ENCODE results near the gene ELOVL1.
A peak's percentile ranks its signal among the peaks of the same experiment; 100 is the strongest.

DNA sequence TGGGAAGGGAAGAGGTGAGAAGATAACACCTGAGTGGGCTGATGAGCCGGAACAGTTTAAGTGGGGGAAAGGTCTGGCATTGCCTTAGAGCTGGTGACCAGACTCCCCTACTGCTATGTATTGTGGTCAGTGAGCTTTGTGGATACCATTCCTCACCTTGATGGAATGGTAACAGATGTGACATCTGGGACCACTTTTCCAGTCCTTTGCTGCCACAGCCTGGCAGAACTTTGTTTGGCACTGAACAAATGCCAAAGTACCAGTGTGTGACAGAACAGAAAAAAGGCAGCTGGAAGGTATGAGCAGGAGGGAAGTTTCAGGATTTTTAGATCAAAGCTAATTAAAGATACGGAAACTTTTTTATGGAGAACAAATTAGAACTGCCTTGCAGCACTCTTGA, 15.6 kb upstream of the ELOVL1 start:
- TF ChIP-seq, protein P1, sequence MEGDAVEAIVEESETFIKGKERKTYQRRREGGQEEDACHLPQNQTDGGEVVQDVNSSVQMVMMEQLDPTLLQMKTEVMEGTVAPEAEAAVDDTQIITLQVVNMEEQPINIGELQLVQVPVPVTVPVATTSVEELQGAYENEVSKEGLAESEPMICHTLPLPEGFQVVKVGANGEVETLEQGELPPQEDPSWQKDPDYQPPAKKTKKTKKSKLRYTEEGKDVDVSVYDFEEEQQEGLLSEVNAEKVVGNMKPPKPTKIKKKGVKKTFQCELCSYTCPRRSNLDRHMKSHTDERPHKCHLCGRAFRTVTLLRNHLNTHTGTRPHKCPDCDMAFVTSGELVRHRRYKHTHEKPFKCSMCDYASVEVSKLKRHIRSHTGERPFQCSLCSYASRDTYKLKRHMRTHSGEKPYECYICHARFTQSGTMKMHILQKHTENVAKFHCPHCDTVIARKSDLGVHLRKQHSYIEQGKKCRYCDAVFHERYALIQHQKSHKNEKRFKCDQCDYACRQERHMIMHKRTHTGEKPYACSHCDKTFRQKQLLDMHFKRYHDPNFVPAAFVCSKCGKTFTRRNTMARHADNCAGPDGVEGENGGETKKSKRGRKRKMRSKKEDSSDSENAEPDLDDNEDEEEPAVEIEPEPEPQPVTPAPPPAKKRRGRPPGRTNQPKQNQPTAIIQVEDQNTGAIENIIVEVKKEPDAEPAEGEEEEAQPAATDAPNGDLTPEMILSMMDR (IDR thresholded peaks at IDR 0.05 in 2 of 3, conservative IDR thresholded peaks at IDR 0.05 in 1 of 3; ENCODE audit: borderline replicate concordance in 1 of 3, insufficient read depth in 1 of 3, low read depth in 2 of 3, low read length in 2 of 3) = peak; percentile 43 to 49 (median 45); a peak in 4 of 6 replicates
- no peak for TF ChIP-seq SIN3A (IDR thresholded peaks at IDR 0.05; ENCODE audit: low read depth)
- no peak for TF ChIP-seq SP1 (IDR thresholded peaks at IDR 0.05; ENCODE audit: low read depth)
- TF ChIP-seq, protein P2, sequence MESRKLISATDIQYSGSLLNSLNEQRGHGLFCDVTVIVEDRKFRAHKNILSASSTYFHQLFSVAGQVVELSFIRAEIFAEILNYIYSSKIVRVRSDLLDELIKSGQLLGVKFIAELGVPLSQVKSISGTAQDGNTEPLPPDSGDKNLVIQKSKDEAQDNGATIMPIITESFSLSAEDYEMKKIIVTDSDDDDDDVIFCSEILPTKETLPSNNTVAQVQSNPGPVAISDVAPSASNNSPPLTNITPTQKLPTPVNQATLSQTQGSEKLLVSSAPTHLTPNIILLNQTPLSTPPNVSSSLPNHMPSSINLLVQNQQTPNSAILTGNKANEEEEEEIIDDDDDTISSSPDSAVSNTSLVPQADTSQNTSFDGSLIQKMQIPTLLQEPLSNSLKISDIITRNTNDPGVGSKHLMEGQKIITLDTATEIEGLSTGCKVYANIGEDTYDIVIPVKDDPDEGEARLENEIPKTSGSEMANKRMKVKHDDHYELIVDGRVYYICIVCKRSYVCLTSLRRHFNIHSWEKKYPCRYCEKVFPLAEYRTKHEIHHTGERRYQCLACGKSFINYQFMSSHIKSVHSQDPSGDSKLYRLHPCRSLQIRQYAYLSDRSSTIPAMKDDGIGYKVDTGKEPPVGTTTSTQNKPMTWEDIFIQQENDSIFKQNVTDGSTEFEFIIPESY (IDR thresholded peaks at IDR 0.05; ENCODE audit: extremely low read depth, insufficient replicate concordance, low read length) = no peak
- TF ChIP-seq POLR2A (IDR thresholded peaks at IDR 0.05; ENCODE audit: borderline replicate concordance, extremely low read depth, insufficient read depth, insufficient read length) = no peak
- TF ChIP-seq EZH2phosphoT487 (IDR thresholded peaks at IDR 0.05; ENCODE audit: borderline replicate concordance) = no peak
- no peak for TF ChIP-seq POLR2AphosphoS5 (IDR thresholded peaks at IDR 0.05; ENCODE audit: low read depth, low read length)
- TF ChIP-seq, protein P3, sequence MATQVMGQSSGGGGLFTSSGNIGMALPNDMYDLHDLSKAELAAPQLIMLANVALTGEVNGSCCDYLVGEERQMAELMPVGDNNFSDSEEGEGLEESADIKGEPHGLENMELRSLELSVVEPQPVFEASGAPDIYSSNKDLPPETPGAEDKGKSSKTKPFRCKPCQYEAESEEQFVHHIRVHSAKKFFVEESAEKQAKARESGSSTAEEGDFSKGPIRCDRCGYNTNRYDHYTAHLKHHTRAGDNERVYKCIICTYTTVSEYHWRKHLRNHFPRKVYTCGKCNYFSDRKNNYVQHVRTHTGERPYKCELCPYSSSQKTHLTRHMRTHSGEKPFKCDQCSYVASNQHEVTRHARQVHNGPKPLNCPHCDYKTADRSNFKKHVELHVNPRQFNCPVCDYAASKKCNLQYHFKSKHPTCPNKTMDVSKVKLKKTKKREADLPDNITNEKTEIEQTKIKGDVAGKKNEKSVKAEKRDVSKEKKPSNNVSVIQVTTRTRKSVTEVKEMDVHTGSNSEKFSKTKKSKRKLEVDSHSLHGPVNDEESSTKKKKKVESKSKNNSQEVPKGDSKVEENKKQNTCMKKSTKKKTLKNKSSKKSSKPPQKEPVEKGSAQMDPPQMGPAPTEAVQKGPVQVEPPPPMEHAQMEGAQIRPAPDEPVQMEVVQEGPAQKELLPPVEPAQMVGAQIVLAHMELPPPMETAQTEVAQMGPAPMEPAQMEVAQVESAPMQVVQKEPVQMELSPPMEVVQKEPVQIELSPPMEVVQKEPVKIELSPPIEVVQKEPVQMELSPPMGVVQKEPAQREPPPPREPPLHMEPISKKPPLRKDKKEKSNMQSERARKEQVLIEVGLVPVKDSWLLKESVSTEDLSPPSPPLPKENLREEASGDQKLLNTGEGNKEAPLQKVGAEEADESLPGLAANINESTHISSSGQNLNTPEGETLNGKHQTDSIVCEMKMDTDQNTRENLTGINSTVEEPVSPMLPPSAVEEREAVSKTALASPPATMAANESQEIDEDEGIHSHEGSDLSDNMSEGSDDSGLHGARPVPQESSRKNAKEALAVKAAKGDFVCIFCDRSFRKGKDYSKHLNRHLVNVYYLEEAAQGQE (IDR thresholded peaks at IDR 0.05; ENCODE audit: low read depth) = no peak
- no peak for TF ChIP-seq YY1 (IDR thresholded peaks at IDR 0.05; ENCODE audit: extremely low read depth, insufficient replicate concordance, low read depth, low read length)
- no peak for TF ChIP-seq TCF7L2 (IDR thresholded peaks at IDR 0.05; ENCODE audit: borderline replicate concordance, extremely low read depth, insufficient read depth, insufficient read length)
- no peak for TF ChIP-seq ZFX (IDR thresholded peaks at IDR 0.05)
- TF ChIP-seq JUND (IDR thresholded peaks at IDR 0.05) = no peak
- no peak for TF ChIP-seq CEBPB (IDR thresholded peaks at IDR 0.05; ENCODE audit: low read depth)
